Measurements from ENCODE around the gene PLEKHA1. TPM values are rescaled to one million over a fixed set of nuclear protein-coding genes. Genes with fewer than 3 reads are reported as not detected.

The PLEKHA1 gene
- total RNA-seq, 2 donors from 2014 or later, result 28.9 to 31.6 TPM

- Histone ChIP-seq H3K27me3 (no peaks in the 10 kb centered on the region), H3K27ac (no peak within 1 kb of the TSS), H3K4me1 (no peaks in the 10 kb centered on the region), H3K36me3 (no peaks in the 10 kb centered on the region), H3K9me3 (no peaks in the 10 kb centered on the region), H3K4me3 (no peak within 1 kb of the TSS)
- no peak for TF ChIP-seq CTCF (IDR thresholded peaks at IDR 0.05)
- DNase-seq (ENCODE audit: low spot score), result no peak
Measured at GRCh38 chr10:122454603-122455080, 80.1 kb downstream of the PLEKHA1 start, which contains the start of gene ARMS2. Gene ARMS2, plus strand, starts transcription at chr10:122454653. Its CDS starts 75 bp downstream, at chr10:122454728.

- H3K27ac ChIP-seq, result no peak overlapping the region
- no peak for TF ChIP-seq CTCF (IDR thresholded peaks at IDR 0.05)
- no peak overlapping the region for H3K4me3 ChIP-seq
- peaks cover 0 to 3% of the 10 kb centered on the region in 2 donors for H3K4me1 ChIP-seq
- H3K27me3 ChIP-seq, result no peaks in the 10 kb centered on the region
- H3K9me3 ChIP-seq, result no peaks in the 10 kb centered on the region
- no peaks in the 10 kb centered on the region for H3K36me3 ChIP-seq
- no peak for DNase-seq (ENCODE audit: low spot score)
Measured at GRCh38 chr10:122455376-122456079, 81.0 kb downstream of the PLEKHA1 start.

GRCh38 chr10:122457934-122458333 is 83.4 kb downstream of the PLEKHA1 start:
- Histone ChIP-seq H3K9me3 (no peaks in the 10 kb centered on the region), H3K4me1 (peaks cover 0 to 10% of the 10 kb centered on the region in 2 donors), H3K27me3 (no peaks in the 10 kb centered on the region), H3K36me3 (no peaks in the 10 kb centered on the region), H3K27ac (no peak overlapping the region), H3K4me3 (no peak overlapping the region)
- no peak for DNase-seq (ENCODE audit: low spot score)
- no peak for TF ChIP-seq CTCF (IDR thresholded peaks at IDR 0.05)

- Histone ChIP-seq H3K27ac (no peak overlapping the region), H3K4me3 (no peak overlapping the region), H3K9me3 (no peaks in the 10 kb centered on the region), H3K4me1 (peaks cover 0 to 17% of the 10 kb centered on the region in 2 donors), H3K36me3 (no peaks in the 10 kb centered on the region), H3K27me3 (no peaks in the 10 kb centered on the region)
- DNase-seq (ENCODE audit: low spot score), result no peak
- no peak for TF ChIP-seq CTCF (IDR thresholded peaks at IDR 0.05)
Measured at GRCh38 chr10:122458693-122459092, 84.2 kb downstream of the PLEKHA1 start.

- no peak overlapping the region for H3K27ac ChIP-seq
- peaks cover 0 to 25% of the 10 kb centered on the region in 2 donors for H3K4me1 ChIP-seq
- no peaks in the 10 kb centered on the region for H3K27me3 ChIP-seq
- H3K36me3 ChIP-seq, result no peaks in the 10 kb centered on the region
- H3K4me3 ChIP-seq, result no peak overlapping the region
- TF ChIP-seq CTCF (IDR thresholded peaks at IDR 0.05), result no peak
- no peaks in the 10 kb centered on the region for H3K9me3 ChIP-seq
- no peak for DNase-seq (ENCODE audit: low spot score)
Measured at GRCh38 chr10:122459561-122460273, 85.2 kb downstream of the PLEKHA1 start.
